HepG2 (cell line): ENCODE results near the gene FTL. TPM values are rescaled to one million over a fixed set of nuclear protein-coding genes. Genes with fewer than 3 reads are reported as not detected.

Source experiments
- CHD4 ChIP-seq: fragments of 200-600 bp; sonication (generic); IDR thresholded peaks from 2 replicates; pipeline ENCODE4 v1.7.0; 2017; ENCODE audit warnings: mild to moderate bottlenecking, low read length, borderline replicate concordance
- HMG20A ChIP-seq: IDR thresholded peaks from 2 replicates; pipeline ENCODE4 v1.6.1; 2016; ENCODE audit warnings: borderline replicate concordance
- KLF16 ChIP-seq, 2 experiments: sonication (generic) in 1 of 2; formaldehyde crosslinking in 1 of 2; IDR thresholded peaks; 2 replicates each; pipeline versions ENCODE4 v1.6.1 to v1.8.0; 2016 to 2023; ENCODE audit warnings: missing genetic modification reagents in 2 of 2, missing compliant biosample characterization in 1 of 2
- MED13 ChIP-seq: sonication (generic); formaldehyde crosslinking; IDR thresholded peaks from 2 replicates; pipeline ENCODE4 v1.5.0; 2020; ENCODE audit warnings: missing genetic modification reagents
- NAIF1 ChIP-seq: sonication (generic); formaldehyde crosslinking; IDR thresholded peaks from 2 replicates; pipeline ENCODE4 v1.5.0; 2020; ENCODE audit warnings: mild to moderate bottlenecking, missing genetic modification reagents, borderline replicate concordance
- NCOR1 ChIP-seq: fragments of 200-600 bp; sonication (generic); IDR thresholded peaks from 2 replicates; pipeline ENCODE4 v1.7.0; 2017; ENCODE audit warnings: antibody characterized with exemption, low read length, borderline replicate concordance
- NRL ChIP-seq: sonication (generic); formaldehyde crosslinking; IDR thresholded peaks from 2 replicates; pipeline ENCODE4 v1.5.0; 2020; ENCODE audit warnings: missing genetic modification reagents, mild to moderate bottlenecking, moderate library complexity, borderline replicate concordance
- TOPORS ChIP-seq: sonication (generic); formaldehyde crosslinking; IDR thresholded peaks from 2 replicates; pipeline ENCODE4 v1.8.0; 2023; ENCODE audit warnings: mild to moderate bottlenecking, missing genetic modification reagents
- ZFX ChIP-seq: sonication (generic); formaldehyde crosslinking; IDR thresholded peaks from 2 replicates; pipeline ENCODE4 v1.4.0; 2020; ENCODE audit warnings: mild to moderate bottlenecking, low read depth, missing genetic modification reagents, moderate library complexity
- ZNF430 ChIP-seq: sonication (generic); formaldehyde crosslinking; IDR thresholded peaks from 2 replicates; pipeline ENCODE4 v1.9.0; 2021; ENCODE audit warnings: mild to moderate bottlenecking, missing genetic modification reagents
- ZNF605 ChIP-seq: sonication (generic); formaldehyde crosslinking; IDR thresholded peaks from 2 replicates; pipeline ENCODE4 v1.8.0; 2022; ENCODE audit warnings: mild to moderate bottlenecking, missing genetic modification reagents
- ZNF772 ChIP-seq: sonication (generic); formaldehyde crosslinking; IDR thresholded peaks from 2 replicates; pipeline ENCODE4 v1.5.0; 2020; ENCODE audit warnings: mild to moderate bottlenecking, missing genetic modification reagents
- ZNF788 ChIP-seq: sonication (generic); formaldehyde crosslinking; IDR thresholded peaks from 2 replicates; pipeline ENCODE4 v1.5.0; 2020; ENCODE audit warnings: mild to moderate bottlenecking, missing genetic modification reagents, borderline replicate concordance
- polyA plus RNA-seq, 8 experiments: library from polyadenylated mRNA; depleted of rRNA in 3 of 8; stranded (reverse) in 7 of 8; unstranded in 1 of 8; fragments of >200 nt; fragmentation: Illumina TruSeq in 4 of 8; extraction: Trizol in 4 of 8; gene quantifications; 2 replicates each; pipeline versions ENCODE4 v1.2.1 to v1.2.3, GENCODE V29; 2011 to 2016; ENCODE audit warnings: low read depth in 4 of 8, missing spikeins in 1 of 8, mixed read lengths in 1 of 8; ENCODE audit not compliant: insufficient read depth in 1 of 8
- total RNA-seq, 5 experiments: library from RNA; depleted of rRNA; stranded (reverse); fragments of >200 nt; fragmentation: Illumina TruSeq; extraction: Trizol; gene quantifications; 2 replicates each; pipeline ENCODE4 v1.2.3, GENCODE V29; 2016; ENCODE audit warnings: low read depth in 1 of 5
- TF ChIP-seq, protein P1 (sequence below): sonication (generic); formaldehyde crosslinking; IDR thresholded peaks from 2 replicates; pipeline ENCODE4 v1.5.1; 2020; ENCODE audit warnings: mild to moderate bottlenecking, missing genetic modification reagents, moderate library complexity
- TF ChIP-seq, protein P2 (sequence below): sonication (generic); formaldehyde crosslinking; conservative IDR thresholded peaks from 2 replicates; pipeline ENCODE4 v1.4.0; 2020; ENCODE audit warnings: missing genetic modification reagents
- TF ChIP-seq, protein P3 (sequence below): IDR thresholded peaks from 2 replicates; pipeline ENCODE4 v1.6.1; 2012; ENCODE audit warnings: inconsistent platforms
- TF ChIP-seq, protein P4 (sequence below): sonication (generic); formaldehyde crosslinking; IDR thresholded peaks from 2 replicates; pipeline ENCODE4; 2020; ENCODE audit warnings: missing genetic modification reagents, mild to moderate bottlenecking, borderline replicate concordance
- TF ChIP-seq, protein P5 (sequence below): fragments of 450-650 bp; IDR thresholded peaks from 2 replicates; pipeline ENCODE4 v1.6.1; 2016

Gene FTL
- total and polyA plus RNA-seq, 2 of the 13 experiments (the other 11 are each of a cell fraction or from before 2014, with no cell fraction given) = 2,721 to 8,800 TPM

DNA sequence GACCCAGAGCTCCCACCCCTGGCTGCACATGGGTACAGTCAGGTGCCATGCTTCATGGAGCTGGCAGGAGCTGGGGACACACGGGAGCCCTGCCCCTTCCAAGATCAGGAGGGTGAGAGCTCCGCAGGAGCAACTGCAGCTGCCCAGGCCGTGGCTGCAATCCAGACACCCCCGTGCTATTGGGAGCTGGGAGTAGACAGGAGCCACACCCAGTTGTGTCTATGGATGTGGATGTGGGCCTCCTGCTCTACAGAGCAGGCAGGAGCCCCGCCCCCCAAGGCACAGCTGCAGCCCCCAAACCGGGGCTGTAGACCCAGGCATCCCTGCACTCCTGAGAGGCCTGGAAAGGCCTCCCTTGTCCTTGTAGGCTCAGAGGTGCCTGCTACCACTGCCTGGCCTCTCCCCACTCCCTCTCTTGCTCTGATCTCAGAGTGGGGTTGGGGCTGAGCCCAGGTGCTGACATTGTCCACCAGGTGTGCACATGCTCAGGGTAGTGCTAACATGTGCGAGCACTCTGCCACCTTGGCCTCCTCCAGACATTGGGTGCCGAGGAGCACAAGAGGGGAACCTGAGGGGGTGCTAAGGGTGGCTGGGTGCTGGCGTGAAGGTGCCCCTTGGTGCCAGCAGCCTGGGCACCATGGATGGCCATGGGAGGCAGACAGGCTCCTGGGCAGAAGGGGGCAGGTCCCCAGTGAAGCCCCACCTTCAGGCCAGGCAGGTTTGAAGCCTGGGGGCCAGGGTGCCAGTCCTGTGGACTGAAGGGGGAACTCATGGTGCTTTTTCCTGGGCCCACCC, 18.4 kb upstream of the FTL start (continued):
- TF ChIP-seq, protein P1, sequence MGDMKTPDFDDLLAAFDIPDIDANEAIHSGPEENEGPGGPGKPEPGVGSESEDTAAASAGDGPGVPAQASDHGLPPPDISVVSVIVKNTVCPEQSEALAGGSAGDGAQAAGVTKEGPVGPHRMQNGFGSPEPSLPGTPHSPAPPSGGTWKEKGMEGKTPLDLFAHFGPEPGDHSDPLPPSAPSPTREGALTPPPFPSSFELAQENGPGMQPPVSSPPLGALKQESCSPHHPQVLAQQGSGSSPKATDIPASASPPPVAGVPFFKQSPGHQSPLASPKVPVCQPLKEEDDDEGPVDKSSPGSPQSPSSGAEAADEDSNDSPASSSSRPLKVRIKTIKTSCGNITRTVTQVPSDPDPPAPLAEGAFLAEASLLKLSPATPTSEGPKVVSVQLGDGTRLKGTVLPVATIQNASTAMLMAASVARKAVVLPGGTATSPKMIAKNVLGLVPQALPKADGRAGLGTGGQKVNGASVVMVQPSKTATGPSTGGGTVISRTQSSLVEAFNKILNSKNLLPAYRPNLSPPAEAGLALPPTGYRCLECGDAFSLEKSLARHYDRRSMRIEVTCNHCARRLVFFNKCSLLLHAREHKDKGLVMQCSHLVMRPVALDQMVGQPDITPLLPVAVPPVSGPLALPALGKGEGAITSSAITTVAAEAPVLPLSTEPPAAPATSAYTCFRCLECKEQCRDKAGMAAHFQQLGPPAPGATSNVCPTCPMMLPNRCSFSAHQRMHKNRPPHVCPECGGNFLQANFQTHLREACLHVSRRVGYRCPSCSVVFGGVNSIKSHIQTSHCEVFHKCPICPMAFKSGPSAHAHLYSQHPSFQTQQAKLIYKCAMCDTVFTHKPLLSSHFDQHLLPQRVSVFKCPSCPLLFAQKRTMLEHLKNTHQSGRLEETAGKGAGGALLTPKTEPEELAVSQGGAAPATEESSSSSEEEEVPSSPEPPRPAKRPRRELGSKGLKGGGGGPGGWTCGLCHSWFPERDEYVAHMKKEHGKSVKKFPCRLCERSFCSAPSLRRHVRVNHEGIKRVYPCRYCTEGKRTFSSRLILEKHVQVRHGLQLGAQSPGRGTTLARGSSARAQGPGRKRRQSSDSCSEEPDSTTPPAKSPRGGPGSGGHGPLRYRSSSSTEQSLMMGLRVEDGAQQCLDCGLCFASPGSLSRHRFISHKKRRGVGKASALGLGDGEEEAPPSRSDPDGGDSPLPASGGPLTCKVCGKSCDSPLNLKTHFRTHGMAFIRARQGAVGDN (CRISPR knock-in tag) = peak; percentile 90
- TF ChIP-seq NRL (CRISPR knock-in tag) (peak; percentile 48; the same call in 1 of the 2 replicates), NAIF1 (CRISPR knock-in tag) (no peak), ZNF605 (0 out of 2 replicates have a peak, but pooled peaks have one; percentile 35), ZFX (CRISPR knock-in tag) (peak; percentile 34; the same call in 1 of the 2 replicates), ZNF788 (0 out of 2 replicates have a peak, but pooled peaks have one; percentile 24), NCOR1 (no peak), CHD4 (no peak), ZNF772 (CRISPR knock-in tag) (0 out of 2 replicates have a peak, but pooled peaks have one; percentile 36), ZNF430 (CRISPR knock-in tag) (peak; percentile 56; the same call in 1 of the 2 replicates), HMG20A (CRISPR knock-in tag) (no peak), MED13 (CRISPR knock-in tag) (no peak), TOPORS (CRISPR knock-in tag) (no peak), KLF16 (CRISPR knock-in tag; IDR thresholded peaks at IDR 0.05) (no peak)
- TF ChIP-seq, protein P2, sequence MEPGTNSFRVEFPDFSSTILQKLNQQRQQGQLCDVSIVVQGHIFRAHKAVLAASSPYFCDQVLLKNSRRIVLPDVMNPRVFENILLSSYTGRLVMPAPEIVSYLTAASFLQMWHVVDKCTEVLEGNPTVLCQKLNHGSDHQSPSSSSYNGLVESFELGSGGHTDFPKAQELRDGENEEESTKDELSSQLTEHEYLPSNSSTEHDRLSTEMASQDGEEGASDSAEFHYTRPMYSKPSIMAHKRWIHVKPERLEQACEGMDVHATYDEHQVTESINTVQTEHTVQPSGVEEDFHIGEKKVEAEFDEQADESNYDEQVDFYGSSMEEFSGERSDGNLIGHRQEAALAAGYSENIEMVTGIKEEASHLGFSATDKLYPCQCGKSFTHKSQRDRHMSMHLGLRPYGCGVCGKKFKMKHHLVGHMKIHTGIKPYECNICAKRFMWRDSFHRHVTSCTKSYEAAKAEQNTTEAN (CRISPR knock-in tag) = no peak
- TF ChIP-seq, protein P3, sequence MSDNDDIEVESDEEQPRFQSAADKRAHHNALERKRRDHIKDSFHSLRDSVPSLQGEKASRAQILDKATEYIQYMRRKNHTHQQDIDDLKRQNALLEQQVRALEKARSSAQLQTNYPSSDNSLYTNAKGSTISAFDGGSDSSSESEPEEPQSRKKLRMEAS = peak; percentile 54; the same call in 1 of the 2 replicates
- TF ChIP-seq, protein P4, sequence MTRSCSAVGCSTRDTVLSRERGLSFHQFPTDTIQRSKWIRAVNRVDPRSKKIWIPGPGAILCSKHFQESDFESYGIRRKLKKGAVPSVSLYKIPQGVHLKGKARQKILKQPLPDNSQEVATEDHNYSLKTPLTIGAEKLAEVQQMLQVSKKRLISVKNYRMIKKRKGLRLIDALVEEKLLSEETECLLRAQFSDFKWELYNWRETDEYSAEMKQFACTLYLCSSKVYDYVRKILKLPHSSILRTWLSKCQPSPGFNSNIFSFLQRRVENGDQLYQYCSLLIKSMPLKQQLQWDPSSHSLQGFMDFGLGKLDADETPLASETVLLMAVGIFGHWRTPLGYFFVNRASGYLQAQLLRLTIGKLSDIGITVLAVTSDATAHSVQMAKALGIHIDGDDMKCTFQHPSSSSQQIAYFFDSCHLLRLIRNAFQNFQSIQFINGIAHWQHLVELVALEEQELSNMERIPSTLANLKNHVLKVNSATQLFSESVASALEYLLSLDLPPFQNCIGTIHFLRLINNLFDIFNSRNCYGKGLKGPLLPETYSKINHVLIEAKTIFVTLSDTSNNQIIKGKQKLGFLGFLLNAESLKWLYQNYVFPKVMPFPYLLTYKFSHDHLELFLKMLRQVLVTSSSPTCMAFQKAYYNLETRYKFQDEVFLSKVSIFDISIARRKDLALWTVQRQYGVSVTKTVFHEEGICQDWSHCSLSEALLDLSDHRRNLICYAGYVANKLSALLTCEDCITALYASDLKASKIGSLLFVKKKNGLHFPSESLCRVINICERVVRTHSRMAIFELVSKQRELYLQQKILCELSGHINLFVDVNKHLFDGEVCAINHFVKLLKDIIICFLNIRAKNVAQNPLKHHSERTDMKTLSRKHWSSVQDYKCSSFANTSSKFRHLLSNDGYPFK (CRISPR knock-in tag) = peak; percentile 31; the same call in 1 of the 2 replicates
- TF ChIP-seq, protein P5, sequence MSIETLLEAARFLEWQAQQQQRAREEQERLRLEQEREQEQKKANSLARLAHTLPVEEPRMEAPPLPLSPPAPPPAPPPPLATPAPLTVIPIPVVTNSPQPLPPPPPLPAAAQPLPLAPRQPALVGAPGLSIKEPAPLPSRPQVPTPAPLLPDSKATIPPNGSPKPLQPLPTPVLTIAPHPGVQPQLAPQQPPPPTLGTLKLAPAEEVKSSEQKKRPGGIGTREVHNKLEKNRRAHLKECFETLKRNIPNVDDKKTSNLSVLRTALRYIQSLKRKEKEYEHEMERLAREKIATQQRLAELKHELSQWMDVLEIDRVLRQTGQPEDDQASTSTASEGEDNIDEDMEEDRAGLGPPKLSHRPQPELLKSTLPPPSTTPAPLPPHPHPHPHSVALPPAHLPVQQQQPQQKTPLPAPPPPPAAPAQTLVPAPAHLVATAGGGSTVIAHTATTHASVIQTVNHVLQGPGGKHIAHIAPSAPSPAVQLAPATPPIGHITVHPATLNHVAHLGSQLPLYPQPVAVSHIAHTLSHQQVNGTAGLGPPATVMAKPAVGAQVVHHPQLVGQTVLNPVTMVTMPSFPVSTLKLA = 0 out of 2 replicates have a peak, but pooled peaks have one; percentile 20
